Measurements from ENCODE around the gene MACC1. TPM values are rescaled to one million over a fixed set of nuclear protein-coding genes. Genes with fewer than 3 reads are reported as not detected.

Gene MACC1
- total and polyA plus RNA-seq, 2 donors (not counting 3 experiments of a cell fraction or from before 2014, with no cell fraction given), result not detected

GRCh38 chr7:20257212-20257611, 40.0 kb upstream of the MACC1 start:
- Histone ChIP-seq H4K20me1 (replicated peaks; ENCODE audit: control insufficient read depth, extremely low read depth, insufficient read depth, low read length) (no peaks in the 10 kb centered on the region), H3K9me1 (replicated peaks; ENCODE audit: control insufficient read depth, extremely low read depth, insufficient read depth, low read length) (no peaks in the 10 kb centered on the region), H3K9me3 (replicated peaks; ENCODE audit: control insufficient read depth, insufficient read depth, low read length) (no peaks in the 10 kb centered on the region), H3K36me3 (ENCODE audit: control insufficient read depth in 2 of 2, extremely low read depth in 1 of 2, insufficient read depth in 2 of 2, low read length in 2 of 2) (no peaks in the 10 kb centered on the region), H3K79me2 (ENCODE audit: control insufficient read depth, insufficient read depth, low read length) (no peaks in the 10 kb centered on the region), H2AFZ (ENCODE audit: low read depth, low read length) (no peak overlapping the region), H3K9ac (replicated peaks; ENCODE audit: extremely low read depth, insufficient read depth, low read length) (no peak overlapping the region), H3K4me3 (replicated peaks in 1 of 3; ENCODE audit: insufficient read depth in 1 of 3, low read depth in 1 of 3, low read length in 3 of 3) (no peak overlapping the region), H3K27ac (ENCODE audit: insufficient read depth, low read depth, low read length) (no peak overlapping the region), H3K4me2 (ENCODE audit: insufficient read depth, low read length) (no peak overlapping the region), H3K4me1 (ENCODE audit: control insufficient read depth, extremely low read depth, insufficient read depth, low read length) (no peaks in the 10 kb centered on the region), H3K27me3 (ENCODE audit: control insufficient read depth in 2 of 2, insufficient read depth in 2 of 2, low read length in 2 of 2) (no peaks in the 10 kb centered on the region)
- no peak for FAIRE-seq
- TF ChIP-seq JUN (IDR thresholded peaks at IDR 0.05; ENCODE audit: borderline replicate concordance, insufficient read depth, insufficient read length, low read depth), result no peak
- no peak for TF ChIP-seq GATA2 (IDR thresholded peaks at IDR 0.05; ENCODE audit: insufficient read depth, insufficient read length, low read depth, low read length)
- TF ChIP-seq POLR2AphosphoS5 (IDR thresholded peaks at IDR 0.05; ENCODE audit: insufficient read depth, low read depth, low read length), result no peak
- TF ChIP-seq CTCF (IDR thresholded peaks at IDR 0.05; ENCODE audit: extremely low read depth in 1 of 2, insufficient read depth in 1 of 2, low read depth in 1 of 2, low read length in 2 of 2), result no peak
- TF ChIP-seq MYC (IDR thresholded peaks at IDR 0.05; ENCODE audit: low read depth, low read length), result no peak
- POLR2A ChIA-PET, result no interaction called here
- no peak for DNase-seq (ENCODE audit: low read depth, low spot score)
- intact Hi-C loops (cut with micrococcal nuclease) (no loop called here), dilution Hi-C loops (cut with MboI; ENCODE audit: extremely low pct_ligation_motif_present, low sequenced_read_pairs) (no loop called here)
- CTCF ChIA-PET, result no interaction called here
- no TSS peak for BruUV-seq (replicated peaks)

GRCh38 chr7:20249920-20250319, 32.7 kb upstream of the MACC1 start:
- POLR2A ChIA-PET, result no interaction called here
- FAIRE-seq (no peak), DNase-seq (ENCODE audit: low read depth, low spot score) (no peak)
- no peak overlapping the region for H3K4me3 ChIP-seq (replicated peaks in 1 of 3; ENCODE audit: insufficient read depth in 1 of 3, low read depth in 1 of 3, low read length in 3 of 3)
- H3K4me1 ChIP-seq (ENCODE audit: control insufficient read depth, extremely low read depth, insufficient read depth, low read length), result no peaks in the 10 kb centered on the region
- no peak overlapping the region for H3K9ac ChIP-seq (replicated peaks; ENCODE audit: extremely low read depth, insufficient read depth, low read length)
- H3K36me3 ChIP-seq (ENCODE audit: control insufficient read depth in 2 of 2, extremely low read depth in 1 of 2, insufficient read depth in 2 of 2, low read length in 2 of 2), result no peaks in the 10 kb centered on the region
- TF ChIP-seq MAX (IDR thresholded peaks at IDR 0.05; ENCODE audit: insufficient read depth, insufficient read length) (no peak), MYC (IDR thresholded peaks at IDR 0.05; ENCODE audit: low read depth, low read length) (no peak), GATA2 (IDR thresholded peaks at IDR 0.05; ENCODE audit: insufficient read depth, insufficient read length, low read depth, low read length) (no peak), EZH2 (IDR thresholded peaks at IDR 0.05; ENCODE audit: borderline replicate concordance, low read depth, low read length, severe bottlenecking) (no peak), JUN (IDR thresholded peaks at IDR 0.05; ENCODE audit: borderline replicate concordance, insufficient read depth, insufficient read length, low read depth) (no peak), CTCF (IDR thresholded peaks at IDR 0.05; ENCODE audit: extremely low read depth in 1 of 2, insufficient read depth in 1 of 2, low read depth in 1 of 2, low read length in 2 of 2) (no peak), FOS (IDR thresholded peaks at IDR 0.05; ENCODE audit: borderline replicate concordance, insufficient read depth, low read length) (no peak), POLR2AphosphoS5 (IDR thresholded peaks at IDR 0.05; ENCODE audit: insufficient read depth, low read depth, low read length) (no peak), POLR2A (IDR thresholded peaks at IDR 0.05; ENCODE audit: low read depth, low read length) (no peak)
- BruUV-seq (replicated peaks), result no TSS peak
- H3K27me3 ChIP-seq (ENCODE audit: control insufficient read depth in 2 of 2, insufficient read depth in 2 of 2, low read length in 2 of 2), result no peaks in the 10 kb centered on the region
- CTCF ChIA-PET, result no interaction called here
- no peak overlapping the region for H2AFZ ChIP-seq (ENCODE audit: low read depth, low read length)
- no peak overlapping the region for H3K4me2 ChIP-seq (ENCODE audit: insufficient read depth, low read length)
- no peaks in the 10 kb centered on the region for H4K20me1 ChIP-seq (replicated peaks; ENCODE audit: control insufficient read depth, extremely low read depth, insufficient read depth, low read length)
- no peaks in the 10 kb centered on the region for H3K9me3 ChIP-seq (replicated peaks; ENCODE audit: control insufficient read depth, insufficient read depth, low read length)
- no peaks in the 10 kb centered on the region for H3K79me2 ChIP-seq (ENCODE audit: control insufficient read depth, insufficient read depth, low read length)
- intact Hi-C loops (cut with micrococcal nuclease), result no loop called here
- no peaks in the 10 kb centered on the region for H3K9me1 ChIP-seq (replicated peaks; ENCODE audit: control insufficient read depth, extremely low read depth, insufficient read depth, low read length)
- H3K27ac ChIP-seq (ENCODE audit: insufficient read depth, low read depth, low read length), result no peak overlapping the region
- dilution Hi-C loops (cut with MboI; ENCODE audit: extremely low pct_ligation_motif_present, low sequenced_read_pairs), result no loop called here
